ENCODE results near the gene UGT1A10.

DNA sequence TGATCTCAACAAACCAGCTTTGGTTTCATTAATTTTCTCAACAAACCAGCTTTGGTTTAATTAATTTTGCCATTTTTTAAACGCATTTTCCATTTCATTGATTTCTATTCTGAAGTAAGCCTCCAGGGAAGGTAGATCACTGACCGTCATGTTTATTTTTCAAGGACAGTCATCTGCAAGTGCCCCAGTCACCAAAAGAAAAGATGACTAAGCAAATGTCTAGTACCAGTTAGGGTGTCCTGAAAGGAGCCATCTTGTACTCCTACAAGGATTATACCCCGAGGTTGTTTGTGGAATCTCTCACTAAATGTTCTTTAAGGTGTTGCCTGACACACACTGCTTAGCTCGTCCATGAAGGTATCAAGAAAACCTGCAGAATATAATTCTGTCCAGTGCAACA is 25.0 kb upstream of the UGT1A10 start:
- TF ChIP-seq, protein P1, sequence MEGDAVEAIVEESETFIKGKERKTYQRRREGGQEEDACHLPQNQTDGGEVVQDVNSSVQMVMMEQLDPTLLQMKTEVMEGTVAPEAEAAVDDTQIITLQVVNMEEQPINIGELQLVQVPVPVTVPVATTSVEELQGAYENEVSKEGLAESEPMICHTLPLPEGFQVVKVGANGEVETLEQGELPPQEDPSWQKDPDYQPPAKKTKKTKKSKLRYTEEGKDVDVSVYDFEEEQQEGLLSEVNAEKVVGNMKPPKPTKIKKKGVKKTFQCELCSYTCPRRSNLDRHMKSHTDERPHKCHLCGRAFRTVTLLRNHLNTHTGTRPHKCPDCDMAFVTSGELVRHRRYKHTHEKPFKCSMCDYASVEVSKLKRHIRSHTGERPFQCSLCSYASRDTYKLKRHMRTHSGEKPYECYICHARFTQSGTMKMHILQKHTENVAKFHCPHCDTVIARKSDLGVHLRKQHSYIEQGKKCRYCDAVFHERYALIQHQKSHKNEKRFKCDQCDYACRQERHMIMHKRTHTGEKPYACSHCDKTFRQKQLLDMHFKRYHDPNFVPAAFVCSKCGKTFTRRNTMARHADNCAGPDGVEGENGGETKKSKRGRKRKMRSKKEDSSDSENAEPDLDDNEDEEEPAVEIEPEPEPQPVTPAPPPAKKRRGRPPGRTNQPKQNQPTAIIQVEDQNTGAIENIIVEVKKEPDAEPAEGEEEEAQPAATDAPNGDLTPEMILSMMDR (IDR thresholded peaks at IDR 0.05) = no peak
- TF ChIP-seq POLR2A (IDR thresholded peaks at IDR 0.05) = no peak
